Measurements from ENCODE around the gene KLK10.

KLK10 gene

DNA sequence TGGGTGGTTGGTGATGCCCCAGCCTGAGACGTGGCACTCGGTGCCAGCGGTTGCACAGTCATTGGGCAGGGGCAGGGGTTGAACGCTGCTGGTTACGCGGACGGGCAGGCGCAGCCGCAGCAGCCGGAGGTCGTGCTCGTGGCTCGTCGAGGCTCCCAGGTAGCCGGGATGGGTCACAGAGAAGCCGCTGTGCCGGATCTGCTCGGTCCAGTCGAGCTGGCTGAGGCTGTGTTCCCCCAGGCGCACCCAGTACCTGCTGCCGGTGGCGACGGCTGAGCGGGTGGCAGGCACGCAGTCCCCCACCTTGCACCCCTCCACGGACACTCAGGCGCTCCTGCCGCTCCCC, 12.3 kb upstream of the KLK10 start:
- H3K27ac ChIP-seq (ENCODE audit: low read depth, low read length, poor library complexity, severe bottlenecking), result no peak overlapping the region
- no peaks in the 10 kb centered on the region for H4K20me1 ChIP-seq (ENCODE audit: insufficient read depth, low read length)
- no peak overlapping the region for H3K4me2 ChIP-seq (ENCODE audit: low read length)
- H3K4me3 ChIP-seq (ENCODE audit: low read depth, low read length, poor library complexity, severe bottlenecking), result no peak overlapping the region
- H2AFZ ChIP-seq (ENCODE audit: low read length), result no peak overlapping the region
- H3F3A ChIP-seq (ENCODE audit: insufficient read depth, low read length), result no peaks in the 10 kb centered on the region
- no peak overlapping the region for H3K9ac ChIP-seq (ENCODE audit: low read length)
- no peaks in the 10 kb centered on the region; the same call in 1 of the 2 replicates for H3K27me3 ChIP-seq (ENCODE audit: insufficient read depth, low read length)
- TF ChIP-seq EZH2 (IDR thresholded peaks at IDR 0.05; ENCODE audit: borderline replicate concordance, low read length), result no peak
- TF ChIP-seq, protein P1, sequence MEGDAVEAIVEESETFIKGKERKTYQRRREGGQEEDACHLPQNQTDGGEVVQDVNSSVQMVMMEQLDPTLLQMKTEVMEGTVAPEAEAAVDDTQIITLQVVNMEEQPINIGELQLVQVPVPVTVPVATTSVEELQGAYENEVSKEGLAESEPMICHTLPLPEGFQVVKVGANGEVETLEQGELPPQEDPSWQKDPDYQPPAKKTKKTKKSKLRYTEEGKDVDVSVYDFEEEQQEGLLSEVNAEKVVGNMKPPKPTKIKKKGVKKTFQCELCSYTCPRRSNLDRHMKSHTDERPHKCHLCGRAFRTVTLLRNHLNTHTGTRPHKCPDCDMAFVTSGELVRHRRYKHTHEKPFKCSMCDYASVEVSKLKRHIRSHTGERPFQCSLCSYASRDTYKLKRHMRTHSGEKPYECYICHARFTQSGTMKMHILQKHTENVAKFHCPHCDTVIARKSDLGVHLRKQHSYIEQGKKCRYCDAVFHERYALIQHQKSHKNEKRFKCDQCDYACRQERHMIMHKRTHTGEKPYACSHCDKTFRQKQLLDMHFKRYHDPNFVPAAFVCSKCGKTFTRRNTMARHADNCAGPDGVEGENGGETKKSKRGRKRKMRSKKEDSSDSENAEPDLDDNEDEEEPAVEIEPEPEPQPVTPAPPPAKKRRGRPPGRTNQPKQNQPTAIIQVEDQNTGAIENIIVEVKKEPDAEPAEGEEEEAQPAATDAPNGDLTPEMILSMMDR (IDR thresholded peaks at IDR 0.05; ENCODE audit: low read length), result no peak
- H3K36me3 ChIP-seq (ENCODE audit: insufficient read depth, low read length), result no peaks in the 10 kb centered on the region
- no peaks in the 10 kb centered on the region for H3K9me3 ChIP-seq (ENCODE audit: low read length)
- no peaks in the 10 kb centered on the region for H3K4me1 ChIP-seq (ENCODE audit: insufficient read depth, low read length, severe bottlenecking)
- no peaks in the 10 kb centered on the region for H3K9me2 ChIP-seq (ENCODE audit: low read depth, low read length)
- H3K79me2 ChIP-seq (ENCODE audit: insufficient read depth, low read length), result no peaks in the 10 kb centered on the region

DNA sequence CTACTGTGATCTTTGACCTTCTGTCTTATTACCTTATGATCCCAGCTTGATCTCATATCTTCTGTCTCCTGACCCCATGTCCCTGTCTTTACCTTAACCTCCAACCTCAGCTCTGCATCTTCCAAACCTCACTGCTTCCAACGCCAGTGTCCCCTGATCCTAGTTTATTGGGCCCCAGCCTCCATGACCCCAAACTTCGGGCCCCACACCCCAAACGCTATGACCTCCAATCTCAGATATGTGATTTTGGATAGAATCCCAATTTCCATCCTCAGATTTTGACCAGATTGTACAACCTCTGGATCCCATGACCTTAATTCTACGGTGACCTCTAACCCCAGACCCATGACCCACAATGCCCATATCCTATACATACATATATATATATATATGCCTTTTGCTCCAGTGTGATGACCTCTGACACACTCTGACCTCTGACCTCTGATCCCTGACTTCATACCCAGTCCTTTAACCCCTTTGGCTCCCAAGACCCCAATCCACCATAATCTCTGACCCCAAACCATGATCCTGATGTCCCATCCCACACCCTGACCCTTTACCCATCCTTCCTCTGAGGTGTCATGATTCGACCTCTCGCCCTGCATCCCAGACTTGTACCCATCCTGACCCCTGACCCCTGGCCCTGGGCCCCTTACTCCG, 11.8 kb upstream of the KLK10 start:
- Histone ChIP-seq H3K4me3 (ENCODE audit: low read depth, low read length, poor library complexity, severe bottlenecking) (no peak overlapping the region), H3K36me3 (ENCODE audit: insufficient read depth, low read length) (no peaks in the 10 kb centered on the region), H3F3A (ENCODE audit: insufficient read depth, low read length) (no peaks in the 10 kb centered on the region), H3K4me1 (ENCODE audit: insufficient read depth, low read length, severe bottlenecking) (no peaks in the 10 kb centered on the region), H3K9ac (ENCODE audit: low read length) (no peak overlapping the region), H4K20me1 (ENCODE audit: insufficient read depth, low read length) (no peaks in the 10 kb centered on the region), H3K27me3 (ENCODE audit: insufficient read depth, low read length) (no peaks in the 10 kb centered on the region; the same call in 1 of the 2 replicates), H3K4me2 (ENCODE audit: low read length) (no peak overlapping the region), H3K9me3 (ENCODE audit: low read length) (no peaks in the 10 kb centered on the region), H2AFZ (ENCODE audit: low read length) (no peak overlapping the region), H3K9me2 (ENCODE audit: low read depth, low read length) (no peaks in the 10 kb centered on the region), H3K27ac (ENCODE audit: low read depth, low read length, poor library complexity, severe bottlenecking) (no peak overlapping the region), H3K79me2 (ENCODE audit: insufficient read depth, low read length) (no peaks in the 10 kb centered on the region)
- TF ChIP-seq, protein P1 (IDR thresholded peaks at IDR 0.05; ENCODE audit: low read length), result no peak
- TF ChIP-seq EZH2 (IDR thresholded peaks at IDR 0.05; ENCODE audit: borderline replicate concordance, low read length), result no peak

DNA sequence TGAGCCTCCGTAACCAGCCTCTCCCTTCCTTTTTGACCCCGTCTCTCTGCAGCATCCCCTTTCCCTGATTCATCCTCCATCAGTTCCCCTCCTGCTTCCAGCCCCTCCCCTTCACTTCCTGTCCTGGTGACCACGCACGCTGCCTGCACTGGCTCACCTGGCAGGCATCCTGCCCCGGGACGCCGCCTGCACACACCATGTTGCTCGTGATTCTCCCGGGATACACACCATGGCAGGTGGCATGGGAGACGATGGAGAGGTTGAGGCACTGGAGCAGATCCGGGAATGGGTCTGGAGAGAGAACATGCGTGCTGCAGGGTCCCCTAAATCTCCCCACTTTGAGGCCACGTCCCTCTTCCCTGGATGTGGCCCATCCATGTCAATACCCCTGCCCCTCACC, 11.1 kb upstream of the KLK10 start:
- Histone ChIP-seq H3K36me3 (ENCODE audit: insufficient read depth, low read length) (no peaks in the 10 kb centered on the region), H3K79me2 (ENCODE audit: insufficient read depth, low read length) (no peaks in the 10 kb centered on the region), H3K27ac (ENCODE audit: low read depth, low read length, poor library complexity, severe bottlenecking) (no peak overlapping the region), H3K27me3 (ENCODE audit: insufficient read depth, low read length) (no peaks in the 10 kb centered on the region; the same call in 1 of the 2 replicates), H3F3A (ENCODE audit: insufficient read depth, low read length) (no peaks in the 10 kb centered on the region), H3K4me3 (ENCODE audit: low read depth, low read length, poor library complexity, severe bottlenecking) (no peak overlapping the region), H3K9me3 (ENCODE audit: low read length) (no peaks in the 10 kb centered on the region), H2AFZ (ENCODE audit: low read length) (no peak overlapping the region), H3K4me1 (ENCODE audit: insufficient read depth, low read length, severe bottlenecking) (no peaks in the 10 kb centered on the region), H3K9me2 (ENCODE audit: low read depth, low read length) (no peaks in the 10 kb centered on the region), H4K20me1 (ENCODE audit: insufficient read depth, low read length) (no peaks in the 10 kb centered on the region), H3K4me2 (ENCODE audit: low read length) (no peak overlapping the region), H3K9ac (ENCODE audit: low read length) (no peak overlapping the region)
- TF ChIP-seq, protein P1 (IDR thresholded peaks at IDR 0.05; ENCODE audit: low read length), result no peak
- TF ChIP-seq EZH2 (IDR thresholded peaks at IDR 0.05; ENCODE audit: borderline replicate concordance, low read length), result no peak
